Chondrocyte (in vitro differentiated cells): ENCODE results near the gene BMP2K. TPM values are rescaled to one million over a fixed set of nuclear protein-coding genes. Genes with fewer than 3 reads are reported as not detected.

Source experiments
- DNase-seq: peaks from one replicate; pipeline ENCODE4 v3.0.0; 2021; ENCODE audit warnings: mixed read lengths, low spot score
- H3K27ac Mint-ChIP-seq: one replicate; pipeline ENCODE4 v1.8.0; 2021; ENCODE audit warnings: mild to moderate bottlenecking, moderate library complexity, mixed read lengths; ENCODE audit not compliant: unreplicated experiment
- H3K27me3 Mint-ChIP-seq: 2 replicates; pipeline ENCODE4 v1.8.0; 2021; ENCODE audit warnings: low read depth, mixed read lengths
- H3K36me3 Mint-ChIP-seq: 2 replicates; pipeline ENCODE4 v1.8.0; 2021; ENCODE audit warnings: low read depth, mixed read lengths
- H3K4me1 Mint-ChIP-seq: 2 replicates; pipeline ENCODE4 v1.8.0; 2021; ENCODE audit warnings: low read depth, mild to moderate bottlenecking, mixed read lengths
- H3K4me3 Mint-ChIP-seq: one replicate; pipeline ENCODE4 v1.8.0; 2021; ENCODE audit warnings: mild to moderate bottlenecking, moderate library complexity, mixed read lengths; ENCODE audit not compliant: unreplicated experiment
- H3K9me3 Mint-ChIP-seq: 2 replicates; pipeline ENCODE4 v1.8.0; 2021; ENCODE audit warnings: low read depth, mixed read lengths
- CTCF ChIP-seq: fragments of 200-600 bp; sonication (generic); IDR thresholded peaks from 2 replicates; pipeline ENCODE4 v1.5.0; 2021; ENCODE audit warnings: antibody characterized with exemption, mild to moderate bottlenecking, moderate library complexity
- total RNA-seq: library from RNA; stranded (reverse); gene quantifications from 3 replicates; pipeline ENCODE4 v1.2.1, GENCODE V29; 2021

Gene BMP2K
- total RNA-seq, 1 donor from 2014 or later: 20.8 TPM

GRCh38 chr4:78763763-78764387, 12.3 kb upstream of the BMP2K start:
- H3K27ac Mint-ChIP-seq: no peak overlapping the region
- H3K4me3 Mint-ChIP-seq: no peak overlapping the region
- TF ChIP-seq CTCF: no peak
- peaks cover 8% of the 10 kb centered on the region for H3K4me1 Mint-ChIP-seq
- H3K9me3 Mint-ChIP-seq: no peaks in the 10 kb centered on the region
- DNase-seq: no peak
- no peaks in the 10 kb centered on the region for H3K36me3 Mint-ChIP-seq
- H3K27me3 Mint-ChIP-seq: no peaks in the 10 kb centered on the region

DNA sequence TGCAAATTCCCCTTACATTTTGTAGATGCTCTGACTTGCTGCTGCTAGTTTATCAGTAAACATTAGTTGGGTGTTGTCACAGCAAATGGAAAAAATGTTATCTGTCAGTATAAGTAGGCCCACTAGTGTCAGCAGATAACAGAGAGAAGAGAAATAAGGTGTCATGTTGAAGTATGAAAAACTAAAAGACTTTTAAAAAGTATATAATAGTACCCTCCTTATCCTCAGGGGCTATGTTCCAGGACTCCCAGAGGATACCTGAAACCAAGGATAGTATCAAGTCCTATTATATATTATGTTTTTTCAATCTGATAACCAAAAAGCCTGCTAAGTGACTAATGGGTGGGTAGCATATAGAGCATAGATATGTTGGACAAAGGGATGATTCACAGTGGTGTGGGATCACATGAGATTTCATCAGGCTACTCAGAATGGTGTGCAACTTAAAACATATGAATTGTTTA, 11.6 kb upstream of the BMP2K start:
- no peaks in the 10 kb centered on the region for H3K27me3 Mint-ChIP-seq
- H3K9me3 Mint-ChIP-seq: no peaks in the 10 kb centered on the region
- DNase-seq: no peak
- peaks cover 8% of the 10 kb centered on the region for H3K4me1 Mint-ChIP-seq
- no peaks in the 10 kb centered on the region for H3K36me3 Mint-ChIP-seq
- no peak overlapping the region for H3K4me3 Mint-ChIP-seq
- no peak for TF ChIP-seq CTCF
- no peak overlapping the region for H3K27ac Mint-ChIP-seq

- DNase-seq: no peak
- H3K4me1 Mint-ChIP-seq: peaks cover 8% of the 10 kb centered on the region
- no peak overlapping the region for H3K27ac Mint-ChIP-seq
- no peak overlapping the region for H3K4me3 Mint-ChIP-seq
- no peaks in the 10 kb centered on the region for H3K9me3 Mint-ChIP-seq
- no peak for TF ChIP-seq CTCF
- no peaks in the 10 kb centered on the region for H3K36me3 Mint-ChIP-seq
- no peaks in the 10 kb centered on the region for H3K27me3 Mint-ChIP-seq
These were observed 10.6 kb upstream of the BMP2K start for GRCh38 chr4:78765432-78766006.

GRCh38 chr4:78766026-78766425, 10.1 kb upstream of the BMP2K start:
- Mint-ChIP-seq H3K9me3 (no peaks in the 10 kb centered on the region), H3K36me3 (no peaks in the 10 kb centered on the region), H3K4me3 (no peak overlapping the region), H3K4me1 (peaks cover 8% of the 10 kb centered on the region), H3K27me3 (no peaks in the 10 kb centered on the region), H3K27ac (no peak overlapping the region)
- TF ChIP-seq CTCF: no peak
- DNase-seq: no peak

DNA sequence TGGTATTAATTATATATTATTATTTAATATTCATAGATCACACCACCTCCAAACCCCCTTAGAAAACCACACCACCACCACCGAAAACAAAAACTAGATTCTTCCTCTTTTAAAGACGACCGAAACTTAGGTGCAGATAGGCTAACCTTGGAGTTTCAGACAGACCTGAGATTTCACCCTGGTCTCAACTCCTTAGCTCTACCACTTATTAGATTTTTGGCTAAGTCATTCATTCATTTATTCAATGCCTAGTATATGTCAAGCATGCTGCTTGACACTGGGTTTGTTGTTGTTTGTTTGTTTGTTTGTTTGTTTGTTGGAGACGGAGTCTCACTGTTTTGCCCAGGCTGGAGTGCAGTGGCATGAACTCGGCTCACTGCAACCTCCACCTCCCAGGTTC, 9.5 kb upstream of the BMP2K start:
- Mint-ChIP-seq H3K36me3 (no peaks in the 10 kb centered on the region), H3K27me3 (no peaks in the 10 kb centered on the region), H3K4me3 (no peak overlapping the region), H3K27ac (no peak overlapping the region), H3K9me3 (no peaks in the 10 kb centered on the region), H3K4me1 (peaks cover 8% of the 10 kb centered on the region)
- no peak for TF ChIP-seq CTCF
- DNase-seq: no peak
